Bronchial epithelial cell (primary cell): Measurements from ENCODE around the gene ALS2. TPM values are rescaled to one million over a fixed set of nuclear protein-coding genes. Genes with fewer than 3 reads are reported as not detected.
"Not testable (repeated sequence)": the region's sequence is repeated elsewhere in the genome, so short reads cannot be mapped to it uniquely, and the experiment has no call there.

Source experiments
- DNase-seq: peaks from one replicate; pipeline ENCODE4 v3.0.0-alpha.2; 2010; ENCODE audit warnings: low read depth
- FAIRE-seq: peaks from 2 replicates; lab custom pipeline; 2011; peaks lifted over from hg19 to GRCh38; lab: Jason Lieb, UNC
- H3K27me3 ChIP-seq: 2 replicates; pipeline ENCODE4 v1.5.1; 2011; ENCODE audit warnings: low read length; ENCODE audit not compliant: control insufficient read depth, insufficient read depth
- H3K36me3 ChIP-seq: 2 replicates; pipeline ENCODE4 v1.5.1; 2011; ENCODE audit warnings: low read length; ENCODE audit not compliant: control insufficient read depth, insufficient read depth
- H3K4me3 ChIP-seq: 2 replicates; pipeline ENCODE4 v1.5.1; 2011; ENCODE audit warnings: mild to moderate bottlenecking, low read depth, low read length, control low read depth
- total RNA-seq: library from RNA; depleted of rRNA; stranded (reverse); fragments of >200 nt; gene quantifications from 2 replicates; pipeline ENCODE4 v1.2.1, GENCODE V29; 2014
- TF ChIP-seq, protein P1 (sequence below): IDR thresholded peaks from 2 replicates; pipeline ENCODE4 v1.5.1; 2011; ENCODE audit warnings: mild to moderate bottlenecking, moderate library complexity, low read length, control low read depth, inconsistent platforms; ENCODE audit not compliant: insufficient read depth, severe bottlenecking

Gene ALS2
- total RNA-seq, 1 donor from 2014 or later = 21.1 TPM

DNA sequence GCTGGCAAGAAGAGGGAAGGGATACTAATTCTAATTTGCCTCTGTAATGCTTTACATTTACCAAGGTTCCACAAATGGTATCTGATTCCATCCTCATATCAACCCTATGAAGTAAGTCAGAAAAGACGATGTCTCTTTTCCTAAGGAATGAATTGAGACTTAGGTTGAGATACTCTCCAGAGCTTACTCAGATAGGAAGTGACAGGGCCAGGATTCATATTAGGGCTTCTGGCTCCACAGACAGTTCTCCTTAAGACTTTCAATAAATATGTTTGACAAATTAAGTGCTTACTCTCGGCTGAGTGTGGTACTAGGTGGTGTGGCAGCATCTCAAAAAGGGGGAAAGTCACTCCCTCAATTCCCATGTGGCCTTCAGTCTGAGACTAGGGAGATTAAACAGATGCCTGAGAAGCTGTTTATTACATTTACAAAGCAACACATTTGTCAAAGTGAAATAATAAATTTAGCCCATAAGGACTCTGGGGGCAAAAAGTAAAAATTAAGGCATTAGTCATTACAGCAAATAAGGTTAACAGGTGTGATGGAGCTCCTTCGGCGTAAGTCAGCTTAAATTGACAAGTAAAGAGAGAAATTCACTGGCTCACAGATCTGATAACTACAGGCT, 39.8 kb upstream of the ALS2 start:
- no peak for DNase-seq
- Histone ChIP-seq H3K36me3 (no peaks in the 10 kb centered on the region), H3K27me3 (no peaks in the 10 kb centered on the region), H3K4me3 (no peak overlapping the region)
- TF ChIP-seq, protein P1, sequence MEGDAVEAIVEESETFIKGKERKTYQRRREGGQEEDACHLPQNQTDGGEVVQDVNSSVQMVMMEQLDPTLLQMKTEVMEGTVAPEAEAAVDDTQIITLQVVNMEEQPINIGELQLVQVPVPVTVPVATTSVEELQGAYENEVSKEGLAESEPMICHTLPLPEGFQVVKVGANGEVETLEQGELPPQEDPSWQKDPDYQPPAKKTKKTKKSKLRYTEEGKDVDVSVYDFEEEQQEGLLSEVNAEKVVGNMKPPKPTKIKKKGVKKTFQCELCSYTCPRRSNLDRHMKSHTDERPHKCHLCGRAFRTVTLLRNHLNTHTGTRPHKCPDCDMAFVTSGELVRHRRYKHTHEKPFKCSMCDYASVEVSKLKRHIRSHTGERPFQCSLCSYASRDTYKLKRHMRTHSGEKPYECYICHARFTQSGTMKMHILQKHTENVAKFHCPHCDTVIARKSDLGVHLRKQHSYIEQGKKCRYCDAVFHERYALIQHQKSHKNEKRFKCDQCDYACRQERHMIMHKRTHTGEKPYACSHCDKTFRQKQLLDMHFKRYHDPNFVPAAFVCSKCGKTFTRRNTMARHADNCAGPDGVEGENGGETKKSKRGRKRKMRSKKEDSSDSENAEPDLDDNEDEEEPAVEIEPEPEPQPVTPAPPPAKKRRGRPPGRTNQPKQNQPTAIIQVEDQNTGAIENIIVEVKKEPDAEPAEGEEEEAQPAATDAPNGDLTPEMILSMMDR = no peak
- FAIRE-seq = no peak

DNA sequence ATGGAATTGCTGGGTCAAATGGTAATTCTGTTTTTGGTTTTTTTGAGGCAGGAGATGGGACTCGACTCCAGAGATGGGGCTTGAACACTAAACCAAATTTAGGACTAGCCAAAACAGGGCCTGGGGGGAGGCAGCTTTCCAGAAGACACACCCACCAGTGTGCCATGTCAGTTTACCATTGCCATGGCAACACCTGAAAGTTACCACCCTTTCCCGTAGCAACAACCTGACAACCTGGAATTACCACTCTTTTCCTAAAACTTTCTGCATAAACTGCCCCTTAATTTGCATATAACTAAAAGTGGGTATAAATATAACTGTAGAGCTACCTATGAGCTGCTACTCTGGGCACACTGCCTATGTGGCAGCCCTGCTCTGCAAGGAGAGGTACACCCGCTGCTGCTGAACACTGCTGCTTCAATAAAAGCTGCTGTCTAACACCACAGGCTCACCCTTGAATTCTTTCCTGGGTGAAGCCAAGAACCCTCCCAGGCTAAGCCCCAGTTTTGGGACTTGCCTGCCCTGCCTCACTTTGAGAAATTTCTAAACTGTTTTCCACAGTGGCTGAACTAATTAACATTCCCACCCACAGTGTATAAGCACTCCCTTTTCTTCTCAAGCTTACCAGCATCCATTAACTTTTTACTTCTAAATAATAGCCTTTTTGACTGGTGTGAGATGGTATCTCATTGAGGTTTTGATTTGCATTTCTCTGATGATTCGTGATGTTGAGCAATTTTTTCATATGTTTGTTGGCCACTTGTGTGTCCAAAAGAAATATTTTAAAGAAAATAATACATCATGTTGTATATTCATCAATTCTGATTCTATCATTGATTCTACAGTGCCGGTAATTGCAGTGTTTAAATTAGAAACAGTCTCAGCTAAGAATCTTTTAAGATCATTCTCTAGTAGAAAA, 36.2 kb upstream of the ALS2 start:
- H3K4me3 ChIP-seq = no peak overlapping the region
- FAIRE-seq = no peak
- no peaks in the 10 kb centered on the region for H3K36me3 ChIP-seq
- peaks cover 2% of the 10 kb centered on the region for H3K27me3 ChIP-seq
- DNase-seq = no peak
- TF ChIP-seq, protein P1 = no peak

DNA sequence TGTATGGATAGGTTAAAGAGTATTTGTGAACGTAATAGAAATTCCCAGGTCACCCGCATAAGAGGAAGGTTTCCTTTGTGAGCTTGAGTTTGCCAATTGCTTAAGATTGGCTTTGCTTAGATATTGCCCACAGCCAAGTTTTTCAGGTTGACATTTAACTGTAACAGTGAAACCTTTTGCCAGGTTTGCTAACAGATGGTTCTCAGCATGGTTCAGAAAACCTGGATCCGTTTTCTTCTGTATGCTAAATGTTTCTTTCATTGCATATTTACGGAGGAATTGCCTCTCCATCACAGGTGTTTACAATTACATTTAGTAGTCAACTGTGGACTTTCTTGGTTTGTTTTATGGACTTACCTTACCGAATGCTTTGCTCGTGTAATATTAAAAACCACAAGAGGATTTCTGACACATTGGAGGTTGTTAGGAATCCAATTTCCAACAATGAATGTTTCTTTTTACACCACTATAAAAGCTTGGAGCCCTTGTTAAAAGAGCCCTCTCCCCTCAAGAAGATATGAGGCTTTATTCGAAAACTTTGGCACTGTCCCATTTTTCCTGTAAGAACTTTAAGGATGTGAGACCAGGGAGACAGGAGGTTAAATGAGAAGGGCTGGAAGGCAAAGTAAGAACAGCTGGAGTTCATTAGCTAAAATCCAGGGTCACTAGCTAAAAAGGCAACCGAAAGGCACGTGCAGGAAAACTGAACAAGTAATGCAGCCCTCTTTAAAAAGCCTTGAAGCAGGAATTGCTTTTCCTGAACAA, 33.4 kb upstream of the ALS2 start:
- peaks cover 2% of the 10 kb centered on the region for H3K27me3 ChIP-seq
- TF ChIP-seq, protein P1 = no peak

DNA sequence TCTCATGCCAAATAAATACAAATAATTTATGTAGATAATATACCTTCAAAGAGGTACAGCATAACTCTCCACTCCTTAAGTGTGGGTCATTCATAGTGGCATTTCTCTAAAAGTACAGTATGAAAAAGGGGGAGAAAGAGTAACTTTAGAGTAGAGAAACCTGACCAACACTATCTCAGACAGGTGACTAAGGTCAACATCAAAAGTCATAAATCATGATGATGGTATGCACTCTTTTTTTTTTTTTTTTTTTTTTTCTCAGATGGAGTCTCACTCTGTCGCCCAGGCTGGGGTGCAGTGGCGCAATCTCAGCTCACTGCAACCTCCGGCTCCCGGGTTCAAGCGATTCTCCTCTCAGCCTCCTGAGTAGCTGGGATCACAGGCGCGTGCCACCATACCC, 29.9 kb upstream of the ALS2 start:
- not testable (repeated sequence) for H3K4me3 ChIP-seq, DNase-seq, FAIRE-seq, H3K27me3 ChIP-seq, H3K36me3 ChIP-seq

More for the DNA sequence above, 33.4 kb upstream of the ALS2 start:
- FAIRE-seq (no peak), DNase-seq (no peak)
- Histone ChIP-seq H3K36me3 (no peaks in the 10 kb centered on the region), H3K4me3 (no peak overlapping the region)

DNA sequence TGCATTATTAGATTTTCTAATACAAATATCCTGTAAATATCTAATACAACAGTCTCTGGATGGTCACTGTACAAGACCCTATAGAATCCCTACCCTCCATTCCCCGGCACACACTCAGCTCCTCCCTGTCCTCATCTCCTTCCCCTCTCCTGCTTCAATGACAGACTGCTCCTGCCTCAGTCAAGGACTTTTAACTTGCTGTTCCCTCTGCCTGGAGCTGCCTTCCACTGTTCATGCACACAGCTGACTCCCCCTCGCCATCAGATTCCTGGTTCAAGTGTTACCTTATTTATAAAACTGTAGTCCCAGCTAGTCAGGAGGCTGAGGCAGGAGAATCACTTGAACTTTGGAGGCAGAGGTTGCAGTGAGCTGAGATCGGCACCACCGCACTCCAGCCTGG, 28.9 kb upstream of the ALS2 start:
- FAIRE-seq (no peak), DNase-seq (no peak)
- H3K4me3 ChIP-seq = no peak overlapping the region
- H3K36me3 ChIP-seq = no peaks in the 10 kb centered on the region
- peaks cover 7% of the 10 kb centered on the region for H3K27me3 ChIP-seq
- TF ChIP-seq, protein P1 = no peak

DNA sequence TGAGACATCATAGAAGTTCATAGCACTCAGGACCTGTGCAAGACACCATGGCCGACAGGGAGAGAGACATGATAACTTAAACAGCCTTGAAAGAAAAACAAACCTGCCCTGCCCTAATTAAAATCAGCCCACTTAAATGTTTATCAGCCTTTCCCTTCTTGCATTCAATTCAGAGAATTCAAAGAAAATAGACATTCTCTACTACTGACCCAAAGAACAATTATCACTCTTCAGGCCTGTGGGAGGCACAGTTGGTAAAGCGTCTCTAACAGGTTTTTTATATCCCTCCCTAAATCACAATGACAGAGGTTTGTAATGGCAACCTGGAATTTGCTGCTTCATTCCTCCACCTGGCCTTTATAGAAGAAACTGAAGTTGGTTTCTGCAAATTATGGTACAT, 27.3 kb upstream of the ALS2 start:
- no peak for DNase-seq
- H3K4me3 ChIP-seq = no peak overlapping the region
- TF ChIP-seq, protein P1 = no peak
- H3K36me3 ChIP-seq = no peaks in the 10 kb centered on the region
- no peak for FAIRE-seq
- H3K27me3 ChIP-seq = peaks cover 5% of the 10 kb centered on the region
